H9 (cell line): ENCODE results near the gene SNPH. TPM values are rescaled to one million over a fixed set of nuclear protein-coding genes. Genes with fewer than 3 reads are reported as not detected.

Experiments
- DNase-seq: peaks from one replicate; pipeline ENCODE4 v3.0.0-alpha.2; 2017
- H2AFZ ChIP-seq: one replicate; pipeline ENCODE4 v1.6.1; 2013; ENCODE audit warnings: mild to moderate bottlenecking, low read length, control low read depth, moderate library complexity
- H2AK5ac ChIP-seq: 2 replicates; pipeline ENCODE4 v1.6.1; 2013; ENCODE audit warnings: low read length, control low read depth, mixed read lengths; ENCODE audit not compliant: insufficient read length
- H2BK120ac ChIP-seq: one replicate; pipeline ENCODE4 v1.6.1; 2013; ENCODE audit warnings: low read depth, mild to moderate bottlenecking, low read length, control low read depth, inconsistent platforms; ENCODE audit not compliant: poor library complexity, severe bottlenecking
- H2BK12ac ChIP-seq: 2 replicates; pipeline ENCODE4 v1.6.1; 2013; ENCODE audit warnings: low read length, control low read depth, mixed read lengths, low read depth; ENCODE audit not compliant: insufficient read length
- H2BK15ac ChIP-seq: 2 replicates; pipeline ENCODE4 v1.6.1; 2013; ENCODE audit warnings: low read depth, low read length, control low read depth
- H2BK20ac ChIP-seq: one replicate; pipeline ENCODE4 v1.6.1; 2013; ENCODE audit warnings: low read depth, mild to moderate bottlenecking, low read length, control low read depth, inconsistent platforms; ENCODE audit not compliant: poor library complexity, severe bottlenecking
- H2BK5ac ChIP-seq: 2 replicates; pipeline ENCODE4 v1.6.1; 2013; ENCODE audit warnings: low read length, control low read depth, mixed read lengths; ENCODE audit not compliant: insufficient read length
- H3K14ac ChIP-seq: 2 replicates; pipeline ENCODE4 v1.6.1; 2013; ENCODE audit warnings: low read length, control low read depth; ENCODE audit not compliant: insufficient read depth
- H3K18ac ChIP-seq: 2 replicates; pipeline ENCODE4 v1.6.1; 2013; ENCODE audit warnings: low read depth, mild to moderate bottlenecking, mixed read lengths, low read length, control low read depth; ENCODE audit not compliant: insufficient read length
- H3K23ac ChIP-seq: 2 replicates; pipeline ENCODE4 v1.6.1; 2013; ENCODE audit warnings: low read length, control low read depth, mixed read lengths, low read depth; ENCODE audit not compliant: insufficient read length
- H3K23me2 ChIP-seq: 2 replicates; pipeline ENCODE4 v1.6.1; 2013; ENCODE audit warnings: low read depth, mild to moderate bottlenecking, mixed read lengths, low read length, control low read depth; ENCODE audit not compliant: insufficient read length, poor library complexity, severe bottlenecking
- H3K27ac ChIP-seq: 2 replicates; pipeline ENCODE4 v1.5.1; 2013; ENCODE audit warnings: low read length, control low read depth, mixed read lengths, low read depth; ENCODE audit not compliant: insufficient read length
- H3K27me3 ChIP-seq: 2 replicates; pipeline ENCODE4 v1.6.1; 2013; ENCODE audit warnings: low read length, control low read depth, inconsistent platforms; ENCODE audit not compliant: insufficient read depth
- H3K4ac ChIP-seq: 2 replicates; pipeline ENCODE4 v1.6.1; 2013; ENCODE audit warnings: low read depth, mild to moderate bottlenecking, control low read depth, inconsistent platforms, low read length, moderate library complexity
- H3K4me1 ChIP-seq: 2 replicates; pipeline ENCODE4 v1.6.1; 2013; ENCODE audit warnings: low read length, control low read depth, inconsistent platforms; ENCODE audit not compliant: insufficient read depth
- H3K4me2 ChIP-seq: 2 replicates; pipeline ENCODE4 v1.6.1; 2013; ENCODE audit warnings: low read length, control low read depth, mixed read lengths; ENCODE audit not compliant: insufficient read length, insufficient read depth
- H3K56ac ChIP-seq: 2 replicates; pipeline ENCODE4 v1.6.1; 2013; ENCODE audit warnings: low read depth, mild to moderate bottlenecking, mixed read lengths, low read length, control low read depth; ENCODE audit not compliant: insufficient read length
- H3K79me1 ChIP-seq: 2 replicates; pipeline ENCODE4 v1.6.1; 2013; ENCODE audit warnings: low read depth, mild to moderate bottlenecking, moderate library complexity, low read length, control low read depth, inconsistent platforms; ENCODE audit not compliant: insufficient read depth, poor library complexity, severe bottlenecking
- H3K79me2 ChIP-seq: 2 replicates; pipeline ENCODE4 v1.6.1; 2013; ENCODE audit warnings: low read length, control low read depth, inconsistent platforms; ENCODE audit not compliant: insufficient read depth
- H3K9ac ChIP-seq: 2 replicates; pipeline ENCODE4 v1.6.1; 2013; ENCODE audit warnings: low read length, control low read depth, mixed read lengths; ENCODE audit not compliant: insufficient read length; ENCODE audit errors: extremely low read depth
- H3K9me3 ChIP-seq: one replicate; pipeline ENCODE4 v1.6.1; 2013; ENCODE audit warnings: low read depth, low read length, inconsistent platforms; ENCODE audit not compliant: control insufficient read depth
- H3T11ph ChIP-seq: one replicate; pipeline ENCODE4 v1.6.1; 2013; ENCODE audit warnings: mild to moderate bottlenecking, low read length, control low read depth, inconsistent platforms
- H4K20me1 ChIP-seq: one replicate; pipeline ENCODE4 v1.6.1; 2013; ENCODE audit not compliant: control insufficient read depth, insufficient read length, insufficient read depth
- H4K5ac ChIP-seq: 2 replicates; pipeline ENCODE4 v1.6.1; 2013; ENCODE audit warnings: low read depth, mild to moderate bottlenecking, mixed read lengths, low read length, control low read depth; ENCODE audit not compliant: insufficient read length
- H4K8ac ChIP-seq: replicated peaks from 2 replicates; pipeline ENCODE4 v1.6.1; 2013; ENCODE audit warnings: low read length, control low read depth, mixed read lengths, low read depth; ENCODE audit not compliant: insufficient read length
- H4K91ac ChIP-seq: 2 replicates; pipeline ENCODE4 v1.6.1; 2013; ENCODE audit warnings: low read depth, mild to moderate bottlenecking, moderate library complexity, mixed read lengths, low read length, control low read depth; ENCODE audit not compliant: insufficient read length
- H3K27ac Mint-ChIP-seq, 3 experiments: 2 replicates in 2 of 3; 3 replicates in 1 of 3; pipeline ENCODE4 v1.8.0; 2020 to 2021; ENCODE audit warnings: mixed read lengths in 3 of 3, mild to moderate bottlenecking in 1 of 3, moderate library complexity in 1 of 3
- H3K27me3 Mint-ChIP-seq: 2 replicates; pipeline ENCODE4 v1.8.0; 2021; ENCODE audit warnings: low read depth, mild to moderate bottlenecking, moderate library complexity, mixed read lengths
- H3K36me3 Mint-ChIP-seq, 3 experiments: 2 replicates in 2 of 3; 3 replicates in 1 of 3; pipeline ENCODE4 v1.8.0; 2020 to 2021; ENCODE audit warnings: low read depth in 3 of 3, mixed read lengths in 3 of 3; ENCODE audit not compliant: insufficient read depth in 1 of 3
- H3K4me1 Mint-ChIP-seq, 2 experiments: 2 replicates each; pipeline ENCODE4 v1.8.0; 2020; ENCODE audit warnings: mixed read lengths in 2 of 2
- H3K4me3 Mint-ChIP-seq, 2 experiments: 2 replicates in 1 of 2; 3 replicates in 1 of 2; pipeline ENCODE4 v1.8.0; 2020 to 2021; ENCODE audit warnings: mild to moderate bottlenecking in 2 of 2, mixed read lengths in 2 of 2, moderate library complexity in 1 of 2
- H3K9me3 Mint-ChIP-seq, 2 experiments: 2 replicates in 1 of 2; 3 replicates in 1 of 2; pipeline ENCODE4 v1.8.0; 2020; ENCODE audit warnings: mild to moderate bottlenecking in 2 of 2, mixed read lengths in 2 of 2, moderate library complexity in 1 of 2
- CTCF ChIP-seq: fragments of 200-600 bp; sonication (generic); conservative IDR thresholded peaks from 3 replicates; pipeline ENCODE4 v1.8.0; 2021; ENCODE audit warnings: antibody characterized with exemption, mild to moderate bottlenecking
- WGBS: extraction: QIAGEN DNeasy Blood & Tissue Kit; methylation state at CpG from one replicate; pipeline ENCODE4 v1.1.7; 2013; ENCODE audit warnings: missing lambda C conversion rate, low lambda C conversion rate, mixed read lengths; ENCODE audit not compliant: insufficient read length; ENCODE audit errors: extremely low coverage; 5-methylcytosine and 5-hydroxymethylcytosine counted together
- total RNA-seq: library from RNA; stranded (reverse); gene quantifications from 2 replicates; pipeline ENCODE4 v1.2.1, GENCODE V29; 2021

The SNPH gene
- total RNA-seq, 1 experiment from 2014 or later = 1.8 TPM

GRCh38 chr20:1338801-1339200 lies 72.7 kb downstream of the SNPH start:
- H3K9me3 Mint-ChIP-seq = no peaks in the 10 kb centered on the region
- Histone ChIP-seq H2BK20ac (no peak overlapping the region), H3K14ac (no peak overlapping the region), H2BK15ac (no peak overlapping the region), H3K4ac (no peak overlapping the region), H3K27ac (no peak overlapping the region), H3K9me3 (no peaks in the 10 kb centered on the region), H3K79me1 (no peaks in the 10 kb centered on the region), H3K27me3 (no peaks in the 10 kb centered on the region; the same call in 1 of the 2 replicates), H4K20me1 (no peaks in the 10 kb centered on the region), H2BK5ac (no peak overlapping the region), H3K79me2 (no peaks in the 10 kb centered on the region), H2AK5ac (no peak overlapping the region), H3K9ac (no peak overlapping the region), H2BK12ac (no peak overlapping the region), H2BK120ac (no peak overlapping the region), H3K4me2 (no peak overlapping the region), H4K5ac (no peak overlapping the region), H3K23me2 (no peaks in the 10 kb centered on the region), H3K18ac (no peak overlapping the region), H3T11ph (no peak overlapping the region), H4K91ac (no peak overlapping the region), H3K4me1 (no peaks in the 10 kb centered on the region), H2AFZ (no peak overlapping the region), H4K8ac (no peak overlapping the region), H3K56ac (no peak overlapping the region), H3K23ac (no peak overlapping the region)
- peaks cover 1% of the 10 kb centered on the region; the same call in 1 of the 2 replicates for H3K27me3 Mint-ChIP-seq
- H3K27ac Mint-ChIP-seq = no peak overlapping the region
- peak; percentile 19 for DNase-seq
- peaks cover 5 to 9% of the 10 kb centered on the region in 2 experiments for H3K4me1 Mint-ChIP-seq
- no peak overlapping the region for H3K4me3 Mint-ChIP-seq
- H3K36me3 Mint-ChIP-seq = peaks cover 1 to 3% (median 3%) of the 10 kb centered on the region in 3 experiments; a peak in 3 of 7 replicates
- no peak for TF ChIP-seq CTCF
- WGBS = no CpG with 5 or more reads among the region's 4 CpGs
